ENCODE results near the gene HMBS.

Gene HMBS

GRCh38 chr11:119108146-119108856 is 23.6 kb downstream of the HMBS start (continued):
- TF ChIP-seq ZNF664 (tag by site-specific recombination; IDR thresholded peaks at IDR 0.05) (no peak), PBX3 (CRISPR knock-in tag; IDR thresholded peaks at IDR 0.05) (no peak), ZBTB26 (tag by site-specific recombination; optimal IDR thresholded peaks at IDR 0.05) (no peak), ZNF560 (tag by site-specific recombination; IDR thresholded peaks at IDR 0.05; ENCODE audit: borderline replicate concordance) (no peak), PRDM4 (tag by site-specific recombination; IDR thresholded peaks at IDR 0.05) (no peak), ZSCAN18 (tag by site-specific recombination; IDR thresholded peaks at IDR 0.05) (no peak), ZNF394 (tag by site-specific recombination; IDR thresholded peaks at IDR 0.05; ENCODE audit: borderline replicate concordance) (peak; percentile 53; the same call in 1 of the 2 replicates), ZIC2 (tag by site-specific recombination; IDR thresholded peaks at IDR 0.05) (no peak), ZNF791 (tag by site-specific recombination; IDR thresholded peaks at IDR 0.05) (no peak), ZNF121 (tag by site-specific recombination; IDR thresholded peaks at IDR 0.05) (no peak), ZNF266 (tag by site-specific recombination; IDR thresholded peaks at IDR 0.05; ENCODE audit: low read depth) (no peak), ZNF513 (tag by site-specific recombination; IDR thresholded peaks at IDR 0.05) (no peak), SP2 (tag by site-specific recombination; IDR thresholded peaks at IDR 0.05) (peak; percentile 65), ZNF830 (tag by site-specific recombination; IDR thresholded peaks at IDR 0.05; ENCODE audit: low read depth) (no peak), SP7 (tag by site-specific recombination; IDR thresholded peaks at IDR 0.05) (no peak), ZNF777 (tag by site-specific recombination; IDR thresholded peaks at IDR 0.05; ENCODE audit: borderline replicate concordance) (no peak)

GRCh38 chr11:119108857-119109221 is 24.2 kb downstream of the HMBS start:
- Histone ChIP-seq H3K4me3 (ENCODE audit: low read depth, low read length) (no peak overlapping the region), H3K27ac (ENCODE audit: extremely low read depth, low read depth, low read length) (no peak overlapping the region), H3K4me1 (ENCODE audit: control insufficient read depth, insufficient read depth, low read length) (no peaks in the 10 kb centered on the region), H3K36me3 (ENCODE audit: control insufficient read depth in 2 of 2, insufficient read depth in 1 of 2, low read length in 2 of 2) (peaks cover 0 to 43% of the 10 kb centered on the region in 2 experiments; a peak in 1 of 3 replicates), H3K9me3 (ENCODE audit: control insufficient read depth, insufficient read depth, low read depth, low read length) (no peaks in the 10 kb centered on the region)
- ChIA-PET CTCF (interaction anchor here (0.9 to 1.3 kb wide), 7 partner anchors 9 to 419 kb away, joined by 3 to 4 read pairs (median 3); partner anchors contain the start of gene CBL), POLR2A (interaction anchor here (1.1 to 5.5 kb wide), 5 partner anchors 12 to 208 kb away, joined by 4 to 51 read pairs (median 7); partner anchors contain the start of genes HINFP and MCAM)
- TF ChIP-seq ZNF2 (tag by site-specific recombination; IDR thresholded peaks at IDR 0.05), result no peak
- TF ChIP-seq ZBTB20 (tag by site-specific recombination; IDR thresholded peaks at IDR 0.05), result no peak
- no peak for TF ChIP-seq MZF1 (tag by site-specific recombination; IDR thresholded peaks at IDR 0.05; ENCODE audit: borderline replicate concordance)
- TF ChIP-seq ZBTB7A (tag by site-specific recombination; IDR thresholded peaks at IDR 0.05; ENCODE audit: low read depth), result no peak
- no peak for TF ChIP-seq ZNF555 (tag by site-specific recombination; conservative IDR thresholded peaks at IDR 0.05)
- TF ChIP-seq ZNF600 (tag by site-specific recombination; IDR thresholded peaks at IDR 0.05), result no peak

Data from HEK293 (cell line).